Measurements from ENCODE around the gene TTC21A. TPM values are rescaled to one million over a fixed set of nuclear protein-coding genes. Genes with fewer than 3 reads are reported as not detected.
A peak's percentile ranks its signal among the peaks of the same experiment; 100 is the strongest.
"Not testable (repeated sequence)": the region's sequence is repeated elsewhere in the genome, so short reads cannot be mapped to it uniquely, and the experiment has no call there.

Gene TTC21A, protein sequence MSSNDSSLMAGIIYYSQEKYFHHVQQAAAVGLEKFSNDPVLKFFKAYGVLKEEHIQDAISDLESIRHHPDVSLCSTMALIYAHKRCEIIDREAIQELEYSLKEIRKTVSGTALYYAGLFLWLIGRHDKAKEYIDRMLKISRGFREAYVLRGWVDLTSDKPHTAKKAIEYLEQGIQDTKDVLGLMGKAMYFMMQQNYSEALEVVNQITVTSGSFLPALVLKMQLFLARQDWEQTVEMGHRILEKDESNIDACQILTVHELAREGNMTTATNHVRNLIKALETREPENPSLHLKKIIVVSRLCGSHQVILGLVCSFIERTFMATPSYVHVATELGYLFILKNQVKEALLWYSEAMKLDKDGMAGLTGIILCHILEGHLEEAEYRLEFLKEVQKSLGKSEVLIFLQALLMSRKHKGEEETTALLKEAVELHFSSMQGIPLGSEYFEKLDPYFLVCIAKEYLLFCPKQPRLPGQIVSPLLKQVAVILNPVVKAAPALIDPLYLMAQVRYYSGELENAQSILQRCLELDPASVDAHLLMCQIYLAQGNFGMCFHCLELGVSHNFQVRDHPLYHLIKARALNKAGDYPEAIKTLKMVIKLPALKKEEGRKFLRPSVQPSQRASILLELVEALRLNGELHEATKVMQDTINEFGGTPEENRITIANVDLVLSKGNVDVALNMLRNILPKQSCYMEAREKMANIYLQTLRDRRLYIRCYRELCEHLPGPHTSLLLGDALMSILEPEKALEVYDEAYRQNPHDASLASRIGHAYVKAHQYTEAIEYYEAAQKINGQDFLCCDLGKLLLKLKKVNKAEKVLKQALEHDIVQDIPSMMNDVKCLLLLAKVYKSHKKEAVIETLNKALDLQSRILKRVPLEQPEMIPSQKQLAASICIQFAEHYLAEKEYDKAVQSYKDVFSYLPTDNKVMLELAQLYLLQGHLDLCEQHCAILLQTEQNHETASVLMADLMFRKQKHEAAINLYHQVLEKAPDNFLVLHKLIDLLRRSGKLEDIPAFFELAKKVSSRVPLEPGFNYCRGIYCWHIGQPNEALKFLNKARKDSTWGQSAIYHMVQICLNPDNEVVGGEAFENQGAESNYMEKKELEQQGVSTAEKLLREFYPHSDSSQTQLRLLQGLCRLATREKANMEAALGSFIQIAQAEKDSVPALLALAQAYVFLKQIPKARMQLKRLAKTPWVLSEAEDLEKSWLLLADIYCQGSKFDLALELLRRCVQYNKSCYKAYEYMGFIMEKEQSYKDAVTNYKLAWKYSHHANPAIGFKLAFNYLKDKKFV (N-terminal part only)
- 1 to 10 TPM in 7 of 9 donors, under 1 TPM in 2; 0.83 to 4.8 (median 2.0) TPM for total RNA-seq
- 1 to 10 TPM in 1 of 2 donors, under 1 TPM in 1; 0.72 to 1.9 TPM for polyA plus RNA-seq
- long read RNA-seq, donor 1, partial matches to known transcripts, result 0 of 1 reads
- long read RNA-seq, donor 1, other reads (novel, unspliced or antisense), result 1 of 1 reads
- long read RNA-seq, donor 2, partial matches to known transcripts, result 0 of 1 reads
- long read RNA-seq, donor 2, other reads (novel, unspliced or antisense), result 0 of 1 reads
- long read RNA-seq, donor 3, partial matches to known transcripts, result 0 of 2 reads
- long read RNA-seq, donor 3, other reads (novel, unspliced or antisense), result 1 of 2 reads

- H3K27ac ChIP-seq, result peak within 1 kb of the TSS; percentile 92 to 99 (median 96)
- H3K36me3 ChIP-seq, result peaks cover 0 to 6% (median 0%) of the 10 kb centered on the region in 9 donors
- no peaks in the 10 kb centered on the region for H3K27me3 ChIP-seq
- peak within 1 kb of the TSS; percentile 64 to 99 (median 94) for H3K4me3 ChIP-seq
- H3K4me1 ChIP-seq, result peaks cover 6 to 49% (median 40%) of the 10 kb centered on the region in 12 donors
- no peak for TF ChIP-seq CTCF (IDR thresholded peaks at IDR 0.05)
- TF ChIP-seq POLR2A (IDR thresholded peaks at IDR 0.05), result peak in 1 of 2 donors; percentile 90
- peak; percentile 91 to 94 (median 91) for DNase-seq
- 1 to 3% (median 1%) methylated on average over 17 to 74 of the region's 74 CpGs for WGBS, 4 donors
- ATAC-seq, result peak; percentile 82 to 94 (median 92)
- H3K9me3 ChIP-seq, result no peaks in the 10 kb centered on the region
- intact Hi-C loops (cut with DNase I), result loop anchor here in 6 of 10 donors (2.0 to 10.0 kb wide), 7 partner anchors 40 to 277 kb away; partner anchors contain the start of genes SLC25A38 (in 2 of the 6), SCN11A (in 1 of the 6) and WDR48 (in 1 of the 6)
Measured at GRCh38 chr3:39107388-39108199, at the start of gene TTC21A, which contains the start of gene GORASP1. Gene TTC21A (plus strand): TSS chr3:39107680. CDS start chr3:39107838, 158 bp downstream. Gene GORASP1 (minus strand): TSS chr3:39107627. CDS start chr3:39107541, 86 bp downstream.

- H3K27ac ChIP-seq; H3K27me3 ChIP-seq; H3K4me3 ChIP-seq; ATAC-seq; DNase-seq; H3K4me1 ChIP-seq; H3K9me3 ChIP-seq; intact Hi-C loops (cut with DNase I): not testable (repeated sequence)
- 89 to 96% (median 91%) methylated on average over 2 of the region's 2 CpGs for WGBS, 4 donors
- peaks cover 0 to 21% (median 13%) of the 10 kb centered on the region in 9 donors for H3K36me3 ChIP-seq
Measured at GRCh38 chr3:39061228-39061627, 46.3 kb upstream of the TTC21A start.

- no peak overlapping the region for H3K27ac ChIP-seq
- ATAC-seq (no peak), DNase-seq (no peak)
- peaks cover 0 to 9% (median 0%) of the 10 kb centered on the region in 12 donors for H3K4me1 ChIP-seq
- H3K4me3 ChIP-seq, result no peak overlapping the region
- peaks cover 0 to 30% (median 23%) of the 10 kb centered on the region in 9 donors for H3K36me3 ChIP-seq
- TF ChIP-seq CTCF (IDR thresholded peaks at IDR 0.05), result no peak
- no peak for TF ChIP-seq POLR2A (IDR thresholded peaks at IDR 0.05)
- 80 to 91% (median 85%) methylated on average over 1 of the region's 1 CpG for WGBS, 4 donors
- intact Hi-C loops (cut with DNase I), result no loop called here
- no peaks in the 10 kb centered on the region for H3K9me3 ChIP-seq
- no peaks in the 10 kb centered on the region for H3K27me3 ChIP-seq
Measured at GRCh38 chr3:39062180-39062579, 45.3 kb upstream of the TTC21A start.
